HuH-7.5 (cell line): ENCODE results near the gene CNTN4.

ENCODE experiments used
- DNase-seq: peaks from one replicate; pipeline ENCODE4 v3.0.0; 2011; ENCODE audit warnings: low spot score

The CNTN4 gene

GRCh38 chr3:2415083-2415482 is 316.4 kb downstream of the CNTN4 start:
- no peak for DNase-seq

DNA sequence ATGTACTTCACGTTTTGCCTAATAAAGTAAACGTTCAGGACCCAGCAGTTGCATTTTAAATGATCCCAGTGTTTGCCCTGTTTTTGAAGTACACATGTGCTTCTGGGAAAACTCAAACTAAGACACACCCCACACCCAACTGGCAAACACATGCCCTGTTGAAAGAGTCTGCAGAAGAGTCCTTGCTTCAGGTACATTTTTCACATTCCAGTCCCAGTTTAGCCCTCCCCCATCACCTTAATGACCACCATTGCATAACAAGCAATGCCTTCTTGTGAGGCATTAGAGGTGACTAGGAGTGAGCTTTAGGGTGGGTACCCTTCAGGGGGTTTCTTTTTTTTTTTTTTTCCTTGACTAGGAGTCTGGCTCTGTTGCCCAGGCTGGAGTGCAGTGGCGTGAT is 322.3 kb downstream of the CNTN4 start:
- no peak for DNase-seq

GRCh38 chr3:2423143-2423542 is 324.5 kb downstream of the CNTN4 start:
- DNase-seq: no peak

GRCh38 chr3:2441558-2441957 is 342.9 kb downstream of the CNTN4 start:
- no peak for DNase-seq

DNA sequence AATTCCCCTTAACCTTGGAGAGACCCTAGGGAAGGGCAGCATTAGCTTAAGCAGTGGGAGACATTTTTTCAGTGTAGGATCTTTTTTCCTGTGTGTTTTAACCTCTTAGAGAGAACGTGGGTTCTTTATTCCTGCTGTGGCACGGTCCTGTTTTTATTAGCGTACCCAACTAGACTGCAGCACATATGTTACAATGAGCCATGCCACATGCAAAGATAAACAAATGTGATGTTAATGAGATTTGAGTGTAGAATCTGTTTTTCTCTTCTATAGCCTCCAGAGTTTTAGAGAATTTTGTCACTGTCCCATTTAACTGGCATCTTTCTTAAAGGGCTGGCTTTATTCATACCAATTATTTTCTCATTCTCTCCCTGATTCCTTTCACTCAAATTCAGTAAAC is 347.5 kb downstream of the CNTN4 start:
- no peak for DNase-seq

- DNase-seq: no peak
Measured at GRCh38 chr3:2452249-2452648, 353.6 kb downstream of the CNTN4 start.

GRCh38 chr3:2454865-2455264 is 356.2 kb downstream of the CNTN4 start:
- DNase-seq: no peak

GRCh38 chr3:2456788-2457187 is 358.1 kb downstream of the CNTN4 start:
- DNase-seq: no peak

DNA sequence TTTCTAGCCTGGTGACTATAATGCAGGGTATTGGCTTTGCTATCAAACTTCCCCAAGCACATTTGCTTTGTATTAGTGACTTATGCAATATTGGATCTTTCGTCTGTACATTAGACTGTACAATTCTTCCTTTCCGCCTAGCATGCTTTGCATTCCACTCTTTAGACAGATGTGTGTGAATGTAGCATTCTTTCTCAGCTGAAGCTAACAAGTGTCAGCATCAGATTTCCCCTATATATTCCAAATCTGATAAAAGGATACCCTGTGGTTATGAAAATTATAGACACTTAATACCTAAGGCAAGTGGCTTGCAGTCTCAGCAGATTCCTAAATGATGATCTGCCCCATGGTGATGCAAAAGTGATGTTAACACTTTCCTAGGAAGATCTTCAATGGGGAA is 360.1 kb downstream of the CNTN4 start:
- no peak for DNase-seq

DNA sequence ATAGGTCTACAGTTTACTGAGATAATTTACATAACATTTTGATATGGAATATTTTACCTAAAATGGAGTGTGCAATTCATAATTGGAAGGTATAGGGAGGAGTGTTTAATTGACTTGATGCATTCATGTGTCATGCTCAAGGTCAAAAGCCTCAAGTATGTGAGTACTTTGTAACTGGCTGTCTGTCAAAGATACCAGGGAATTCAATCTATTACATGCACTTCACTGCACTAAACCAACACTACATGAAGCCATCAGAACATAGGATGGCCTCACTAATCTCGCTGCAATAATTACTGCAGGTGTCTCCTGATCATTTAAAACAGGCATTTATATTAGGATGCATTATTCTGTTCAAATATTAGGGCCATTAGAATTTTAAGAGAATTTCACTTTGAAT is 367.2 kb downstream of the CNTN4 start:
- DNase-seq: no peak

DNA sequence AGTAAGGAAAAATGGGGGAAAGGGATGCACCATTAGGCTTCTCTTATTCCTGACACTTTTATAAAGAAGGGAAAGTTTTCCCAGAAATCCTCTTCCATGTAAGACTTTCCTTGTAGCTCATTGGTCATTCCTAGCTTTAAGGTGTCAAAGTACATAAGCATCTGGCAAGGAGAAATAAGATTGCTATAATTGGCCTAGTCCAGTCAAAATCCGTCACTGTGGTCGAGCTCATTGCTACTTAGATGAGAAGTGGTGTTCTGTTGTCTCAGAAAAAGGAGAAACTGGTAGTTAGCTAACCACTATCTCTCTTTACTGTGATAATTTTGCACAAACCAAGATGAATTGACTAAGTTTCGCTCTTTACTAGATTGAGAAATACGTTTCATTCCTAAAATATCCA is 370.1 kb downstream of the CNTN4 start:
- DNase-seq: no peak

DNA sequence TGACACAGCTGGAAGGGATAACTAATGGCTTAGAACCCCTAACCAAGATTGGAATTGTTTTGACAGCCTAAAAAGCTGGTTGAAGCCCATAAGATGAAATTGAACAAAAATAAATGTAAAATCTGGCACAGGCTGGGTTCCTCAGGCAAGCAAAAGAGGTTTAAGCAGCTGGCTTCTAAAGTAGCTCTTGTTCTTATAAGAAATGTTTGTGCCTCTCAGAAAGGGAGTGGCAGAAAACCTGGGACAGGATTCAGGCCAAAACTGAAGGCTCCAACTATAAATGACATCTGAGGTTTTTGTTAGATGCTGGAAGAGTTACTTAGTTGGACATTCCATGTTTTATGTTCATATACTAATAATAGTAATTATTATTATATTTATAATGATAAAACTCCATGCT is 378.3 kb downstream of the CNTN4 start:
- no peak for DNase-seq

DNA sequence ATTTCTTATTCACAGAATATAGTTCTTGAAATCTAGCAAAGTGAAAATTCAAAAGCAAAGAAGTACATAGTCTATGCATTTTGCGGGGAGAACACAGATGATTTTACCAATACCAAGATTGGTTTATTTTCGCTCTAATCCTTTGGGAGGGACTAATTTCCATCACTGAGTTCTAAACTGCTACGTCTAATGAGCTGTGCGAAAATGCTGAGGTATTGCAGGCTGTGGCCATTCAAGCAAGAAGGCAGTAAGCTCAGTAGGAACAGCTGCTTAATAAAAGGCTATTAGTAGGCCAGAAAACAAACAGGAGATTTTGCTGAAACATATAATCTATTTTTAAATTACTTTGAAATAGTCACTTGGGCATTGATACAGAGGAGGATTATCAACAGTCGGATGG is 379.0 kb downstream of the CNTN4 start:
- DNase-seq: no peak

- no peak for DNase-seq
Measured at GRCh38 chr3:2484162-2485026, 385.7 kb downstream of the CNTN4 start.

DNA sequence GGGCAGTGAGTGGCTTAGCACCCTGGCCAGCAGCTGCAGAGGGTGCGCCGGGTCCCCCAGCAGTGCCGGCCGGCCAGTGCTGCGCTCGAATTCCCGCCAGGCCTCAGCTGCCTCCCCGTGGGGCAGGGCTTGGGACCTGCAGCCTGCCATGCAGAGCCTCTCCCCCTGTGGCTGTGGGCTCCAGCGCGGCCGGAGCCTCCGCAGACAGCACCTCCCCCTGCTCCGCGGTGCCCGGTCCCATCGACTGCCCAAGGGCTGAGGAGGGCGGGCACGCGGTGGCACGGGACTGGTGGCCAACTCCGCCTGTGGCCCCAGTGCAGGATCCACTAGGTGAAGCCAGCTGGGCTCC is 386.3 kb downstream of the CNTN4 start:
- no peak for DNase-seq

- DNase-seq: no peak
Measured at GRCh38 chr3:2495746-2496145, 397.1 kb downstream of the CNTN4 start.

GRCh38 chr3:2504912-2505311 is 406.2 kb downstream of the CNTN4 start:
- DNase-seq: no peak

DNA sequence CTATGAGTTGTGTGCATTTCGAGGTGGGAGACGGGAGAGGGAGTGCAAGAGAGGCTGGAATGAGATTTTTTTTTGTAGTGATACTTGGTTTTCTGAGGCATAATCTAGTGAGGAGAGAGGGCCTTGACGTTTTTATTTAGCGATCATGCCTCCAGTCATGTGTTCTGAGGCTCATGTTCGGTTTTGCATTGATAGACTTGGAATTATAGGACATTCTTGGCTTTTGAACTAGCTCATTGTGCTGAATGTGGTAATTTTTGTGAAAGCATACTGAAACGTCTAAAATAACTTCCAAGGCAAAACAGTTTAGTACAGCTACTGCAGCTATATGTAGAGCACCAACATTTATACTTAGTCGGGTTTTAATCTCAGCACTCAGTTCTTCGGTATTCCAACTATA is 408.1 kb downstream of the CNTN4 start:
- no peak for DNase-seq

DNA sequence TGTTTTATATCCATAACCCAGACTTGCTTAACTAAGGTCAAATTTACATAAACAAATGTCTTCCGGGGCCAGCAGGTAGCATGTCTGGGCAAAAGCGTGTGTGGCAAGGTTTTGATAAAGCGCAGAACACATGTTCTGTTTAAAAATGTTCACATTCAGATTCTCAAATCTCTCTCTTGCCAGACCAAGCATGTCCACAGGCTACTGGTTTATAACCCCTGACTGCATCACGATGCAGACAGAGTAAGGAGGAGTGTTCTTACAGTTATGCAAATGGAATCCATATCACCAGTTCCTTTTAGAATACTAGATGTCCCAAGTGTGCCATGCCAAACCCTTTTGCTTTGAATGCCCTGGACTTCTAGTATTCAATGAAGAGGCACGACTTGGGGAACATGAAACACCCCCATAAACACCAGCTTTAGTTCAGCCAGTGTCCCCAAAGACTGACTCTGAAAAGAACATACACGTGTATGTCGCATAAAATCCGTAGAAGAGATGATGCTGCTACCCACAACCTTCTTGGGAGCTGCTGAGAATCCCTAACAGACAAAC is 412.0 kb downstream of the CNTN4 start:
- no peak for DNase-seq

DNA sequence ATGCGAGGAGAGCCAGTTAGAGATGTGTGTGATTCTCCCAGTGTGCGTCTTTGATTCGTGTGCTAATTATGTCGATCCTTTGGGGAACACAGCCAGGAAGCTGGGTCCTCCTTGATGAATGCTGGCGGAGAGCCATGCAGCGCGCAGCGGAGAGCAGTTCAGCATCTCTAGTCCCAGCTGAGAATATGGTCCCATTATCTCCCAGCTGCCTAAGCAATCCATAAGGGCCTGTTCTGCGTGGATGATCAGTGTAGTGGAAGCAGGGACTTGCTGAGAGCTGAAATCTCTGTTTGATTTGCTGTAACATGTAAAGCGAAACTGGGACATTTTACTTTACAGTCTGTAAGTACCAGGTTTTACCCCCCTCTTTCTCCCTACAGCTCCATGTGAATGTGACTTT is 412.7 kb downstream of the CNTN4 start:
- no peak for DNase-seq

DNA sequence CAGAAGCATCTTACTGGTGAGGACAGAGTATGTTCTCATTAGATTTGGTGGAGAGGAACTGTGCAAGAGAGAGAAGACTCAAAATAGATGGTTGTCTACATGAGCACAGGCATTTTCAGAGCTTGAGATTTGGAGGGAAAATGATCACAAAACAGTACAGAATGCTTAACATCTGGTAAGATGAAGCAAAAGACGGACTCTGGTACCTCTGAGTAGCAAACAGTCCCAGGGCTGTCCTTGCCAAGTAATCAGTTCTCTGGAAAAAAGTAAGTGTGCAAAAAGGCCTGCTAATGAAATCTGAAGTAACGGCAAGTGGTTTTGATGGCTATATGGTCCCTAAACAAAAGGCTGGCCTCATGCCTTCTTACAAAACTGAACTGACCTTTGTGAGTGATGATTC is 414.2 kb downstream of the CNTN4 start:
- DNase-seq: no peak

GRCh38 chr3:2513986-2514385 is 415.3 kb downstream of the CNTN4 start:
- no peak for DNase-seq

- no peak for DNase-seq
Measured at GRCh38 chr3:2516762-2517441, 418.2 kb downstream of the CNTN4 start.
